Stomach (tissue), 9 donors: ENCODE measurements around the gene CBX1. TPM values are rescaled to one million over a fixed set of nuclear protein-coding genes. Genes with fewer than 3 reads are reported as not detected.
A peak's percentile ranks its signal among the peaks of the same experiment; 100 is the strongest.

Experiments used
- DNase-seq, 2 donors: peaks; one replicate each; pipeline versions ENCODE4 v3.0.0 to v3.0.0-alpha.2; 2013 to 2019
- H3K27ac ChIP-seq, 5 donors: fragments of 200-600 bp in 4 of 5; sonication (generic) in 4 of 5; one replicate each; pipeline ENCODE4 v1.5.1; 2013 to 2019; ENCODE audit warnings: mild to moderate bottlenecking in 1 of 5, moderate library complexity in 1 of 5
- H3K27me3 ChIP-seq, 3 donors: fragments of 200-600 bp; sonication (generic); one replicate each; pipeline ENCODE4 v1.5.1; 2017 to 2019; ENCODE audit warnings: mixed run types in 1 of 3
- H3K36me3 ChIP-seq, 4 donors: fragments of 200-600 bp; sonication (generic); 1 replicate in 3 of 4; 2 replicates in 1 of 4; pipeline ENCODE4 v1.5.1; 2016 to 2019
- H3K4me1 ChIP-seq, 4 donors: fragments of 200-600 bp; sonication (generic); one replicate each; pipeline ENCODE4 v1.5.1; 2016 to 2019
- H3K4me3 ChIP-seq, 4 donors: fragments of 200-600 bp; sonication (generic) in 3 of 4; one replicate each; pipeline ENCODE4 v1.5.1; 2016 to 2019; ENCODE audit warnings: mild to moderate bottlenecking in 1 of 4
- H3K9me3 ChIP-seq, 4 donors: fragments of 200-600 bp; sonication (generic); one replicate each; pipeline ENCODE4 v1.5.1; 2016 to 2019
- EP300 ChIP-seq: sonication (generic); formaldehyde crosslinking; IDR thresholded peaks from one replicate; pipeline ENCODE4 v1.6.1; 2017; ENCODE audit warnings: antibody characterized with exemption
- POLR2A ChIP-seq, 4 donors: fragments of 450-650 bp; IDR thresholded peaks; one replicate each; pipeline ENCODE4 v1.6.1; 2016; ENCODE audit warnings: antibody characterized with exemption in 4 of 4, control low read depth in 2 of 4, mild to moderate bottlenecking in 1 of 4, moderate library complexity in 1 of 4
- POLR2AphosphoS5 ChIP-seq, 3 donors: sonication (generic); formaldehyde crosslinking; IDR thresholded peaks; one replicate each; pipeline ENCODE4 v1.6.1; 2016; ENCODE audit warnings: antibody characterized with exemption in 3 of 3
- WGBS, 5 donors: extraction: QIAGEN DNeasy Blood & Tissue Kit in 3 of 5; methylation state at CpG; one replicate each; pipeline versions ENCODE4 v1.1.5 to v1.1.7; 2013 to 2018; 5-methylcytosine and 5-hydroxymethylcytosine counted together
- intact Hi-C: fragments of 100-400 bp; cut with DNase I; formaldehyde crosslinking; loops from one replicate; pipeline ENCODE4 v1.15.1; 2023; ENCODE audit warnings: low total_unique reads
- polyA plus RNA-seq, 3 donors: library from polyadenylated mRNA; stranded (reverse); fragments of 200-250 nt; gene quantifications; one replicate each; pipeline ENCODE4 v1.2.3, GENCODE V29; 2013
- total RNA-seq, 5 donors: library from RNA; depleted of rRNA; stranded (reverse); fragments of >200 nt; gene quantifications; one replicate each; pipeline versions ENCODE4 v1.1.0 to v1.2.3, GENCODE V29; 2014 to 2016
- TF ChIP-seq, protein P1 (sequence below), 7 experiments: fragments of 450-650 bp in 4 of 7; fragments of 200-600 bp in 3 of 7; sonication (generic) in 3 of 7; IDR thresholded peaks; one replicate each; pipeline ENCODE4 v1.5.1; 2016 to 2019; ENCODE audit warnings: antibody characterized with exemption in 7 of 7, control low read depth in 2 of 7, mild to moderate bottlenecking in 1 of 7
- donor health status: healthy with polysubstance abuse.
- donor health status: Bipolar disorder and iron deficiency.
- donor health status: healthy.

The CBX1 gene
- total and polyA plus RNA-seq, 8 donors = 12.8 to 65.6 (median 27.2) TPM

DNA sequence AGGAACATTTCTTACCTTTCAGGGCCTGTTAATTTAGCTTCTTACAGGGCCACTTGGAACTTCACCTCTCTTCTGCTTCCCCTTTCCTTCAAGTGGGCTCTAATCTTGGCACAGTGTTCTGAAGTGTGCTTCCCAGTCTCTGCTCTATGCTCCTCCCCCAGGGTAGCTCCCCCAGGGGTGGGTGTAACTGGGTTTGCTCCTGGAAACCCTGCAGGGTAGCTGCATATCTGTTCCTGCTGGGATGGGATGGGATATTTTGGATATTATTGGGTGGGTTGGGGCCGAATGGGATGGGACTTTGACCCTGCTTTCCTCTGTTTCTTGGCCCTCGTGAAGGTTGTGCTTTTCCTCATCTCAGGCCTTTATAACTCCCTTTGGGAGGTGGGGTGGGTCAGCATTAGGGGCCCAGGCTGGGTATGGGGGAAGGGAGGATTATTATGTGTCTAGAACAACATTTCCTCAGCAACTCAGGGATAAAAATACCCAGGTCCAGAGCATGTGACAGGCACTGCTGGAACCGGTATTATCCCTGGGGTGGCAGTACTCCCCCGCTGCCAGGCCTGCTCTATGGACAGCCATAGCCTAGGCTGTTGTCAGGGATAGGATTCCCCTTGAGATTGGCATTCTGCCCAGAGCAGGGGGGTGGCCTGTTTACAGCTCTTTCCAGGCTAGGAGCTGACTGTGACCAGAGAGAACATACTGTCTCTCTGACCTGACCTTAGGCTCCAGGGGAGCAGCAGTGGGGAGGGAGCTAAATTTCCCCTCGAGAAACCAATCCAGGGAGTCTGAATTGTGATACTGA is 48.1 kb downstream of the CBX1 start:
- H3K27me3 ChIP-seq = no peaks in the 10 kb centered on the region
- peaks cover 33 to 68% (median 53%) of the 10 kb centered on the region in 4 donors for H3K36me3 ChIP-seq
- H3K4me3 ChIP-seq = peak overlapping the region; percentile 1 to 71 (median 22)
- H3K27ac ChIP-seq = peak overlapping the region in 4 of 5 donors; percentile 94 to 99 (median 97)
- TF ChIP-seq POLR2A (IDR thresholded peaks at IDR 0.05) = no peak
- TF ChIP-seq POLR2AphosphoS5 (IDR thresholded peaks at IDR 0.05) = peak in 1 of 3 donors; percentile 27
- TF ChIP-seq EP300 = no peak
- TF ChIP-seq, protein P1, sequence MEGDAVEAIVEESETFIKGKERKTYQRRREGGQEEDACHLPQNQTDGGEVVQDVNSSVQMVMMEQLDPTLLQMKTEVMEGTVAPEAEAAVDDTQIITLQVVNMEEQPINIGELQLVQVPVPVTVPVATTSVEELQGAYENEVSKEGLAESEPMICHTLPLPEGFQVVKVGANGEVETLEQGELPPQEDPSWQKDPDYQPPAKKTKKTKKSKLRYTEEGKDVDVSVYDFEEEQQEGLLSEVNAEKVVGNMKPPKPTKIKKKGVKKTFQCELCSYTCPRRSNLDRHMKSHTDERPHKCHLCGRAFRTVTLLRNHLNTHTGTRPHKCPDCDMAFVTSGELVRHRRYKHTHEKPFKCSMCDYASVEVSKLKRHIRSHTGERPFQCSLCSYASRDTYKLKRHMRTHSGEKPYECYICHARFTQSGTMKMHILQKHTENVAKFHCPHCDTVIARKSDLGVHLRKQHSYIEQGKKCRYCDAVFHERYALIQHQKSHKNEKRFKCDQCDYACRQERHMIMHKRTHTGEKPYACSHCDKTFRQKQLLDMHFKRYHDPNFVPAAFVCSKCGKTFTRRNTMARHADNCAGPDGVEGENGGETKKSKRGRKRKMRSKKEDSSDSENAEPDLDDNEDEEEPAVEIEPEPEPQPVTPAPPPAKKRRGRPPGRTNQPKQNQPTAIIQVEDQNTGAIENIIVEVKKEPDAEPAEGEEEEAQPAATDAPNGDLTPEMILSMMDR (IDR thresholded peaks at IDR 0.05) = no peak
- peak; percentile 39 to 77 for DNase-seq
- WGBS, 5 donors = 29 to 37% (median 33%) methylated on average over 5 of the region's 5 CpGs
- H3K9me3 ChIP-seq = no peaks in the 10 kb centered on the region
- H3K4me1 ChIP-seq = peaks cover 69 to 74% (median 72%) of the 10 kb centered on the region in 4 donors
- intact Hi-C loops = no loop called here

DNA sequence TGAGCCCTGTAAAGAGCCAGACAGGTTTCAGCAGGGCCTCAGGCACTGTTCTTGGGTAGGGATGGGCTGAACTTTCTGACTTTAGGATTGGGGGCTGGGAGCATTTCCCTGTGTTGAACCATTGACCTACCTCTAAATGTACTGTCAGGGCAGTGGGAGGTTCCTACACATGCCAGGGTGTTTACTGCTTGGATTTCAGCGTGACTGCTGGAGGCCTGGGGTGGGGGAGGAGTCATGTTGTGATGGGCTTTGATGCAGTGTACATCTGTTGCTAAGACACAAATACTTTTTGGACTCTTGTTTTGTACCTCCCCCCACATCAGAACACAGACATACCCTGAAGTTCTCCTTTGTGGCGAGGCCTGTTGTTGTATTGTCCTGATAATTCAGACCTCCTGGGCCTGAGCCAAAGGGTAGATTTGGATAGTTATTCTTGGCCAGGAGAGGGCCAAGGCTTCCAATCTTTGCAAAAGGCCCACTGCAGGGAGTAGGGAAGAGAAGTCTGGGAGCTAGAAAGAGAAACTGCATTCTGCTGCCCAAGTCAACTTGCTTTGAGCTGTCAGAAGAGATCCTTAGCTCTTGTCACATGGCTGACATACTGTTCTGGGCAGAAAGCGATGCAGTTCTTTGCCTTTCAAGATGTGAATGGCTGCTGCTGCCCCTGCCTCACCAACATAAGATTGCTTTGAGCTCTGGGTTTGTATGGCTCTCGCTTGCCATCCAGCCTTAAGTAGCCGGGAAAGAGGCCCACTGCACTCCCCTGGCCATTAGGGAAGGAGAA is 49.4 kb downstream of the CBX1 start:
- Histone ChIP-seq H3K4me3 (peak overlapping the region in 3 of 4 donors; percentile 5 to 71 (median 38)), H3K4me1 (peaks cover 73 to 78% (median 76%) of the 10 kb centered on the region in 4 donors)
- intact Hi-C loops = no loop called here

DNA sequence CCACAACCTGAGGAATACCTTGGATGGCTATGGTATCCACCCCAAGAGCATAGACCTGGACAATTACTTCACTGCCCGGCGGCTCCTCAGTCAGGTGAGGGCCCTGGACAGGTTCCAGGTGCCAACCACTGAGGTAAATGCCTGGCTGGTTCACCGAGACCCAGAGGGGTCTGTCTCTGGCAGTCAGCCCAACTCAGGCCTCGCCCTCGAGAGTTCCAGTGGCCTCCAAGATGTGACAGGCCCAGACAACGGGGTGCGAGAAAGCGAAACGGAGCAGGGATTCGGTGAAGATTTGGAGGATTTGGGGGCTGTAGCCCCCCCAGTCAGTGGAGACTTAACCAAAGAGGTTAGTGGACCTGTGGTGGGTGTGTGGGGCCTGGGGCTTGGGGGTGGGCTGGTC is 50.0 kb downstream of the CBX1 start:
- TF ChIP-seq, protein P1 (IDR thresholded peaks at IDR 0.05) = no peak
- TF ChIP-seq EP300 (no peak), POLR2A (IDR thresholded peaks at IDR 0.05) (no peak), POLR2AphosphoS5 (IDR thresholded peaks at IDR 0.05) (no peak)
- Histone ChIP-seq H3K4me3 (peak overlapping the region in 2 of 4 donors; percentile 38 to 71), H3K4me1 (peaks cover 78 to 84% (median 82%) of the 10 kb centered on the region in 4 donors), H3K27me3 (no peaks in the 10 kb centered on the region), H3K27ac (peak overlapping the region; percentile 18 to 99 (median 97)), H3K36me3 (peaks cover 14 to 50% (median 34%) of the 10 kb centered on the region in 4 donors), H3K9me3 (no peaks in the 10 kb centered on the region)
- 54 to 73% (median 61%) methylated on average over 8 to 10 of the region's 10 CpGs for WGBS, 5 donors
- DNase-seq = peak in 1 of 2 donors; percentile 16
- intact Hi-C loops = no loop called here

More for the DNA sequence above, 49.4 kb downstream of the CBX1 start:
- H3K27me3 ChIP-seq = no peaks in the 10 kb centered on the region
- DNase-seq = peak; percentile 38 to 83
- peaks cover 20 to 56% (median 40%) of the 10 kb centered on the region in 4 donors for H3K36me3 ChIP-seq
- H3K9me3 ChIP-seq = no peaks in the 10 kb centered on the region
- TF ChIP-seq, protein P1 (IDR thresholded peaks at IDR 0.05) = no peak
- TF ChIP-seq EP300 = no peak
- TF ChIP-seq POLR2AphosphoS5 (IDR thresholded peaks at IDR 0.05) = no peak
- no peak for TF ChIP-seq POLR2A (IDR thresholded peaks at IDR 0.05)
- WGBS, 5 donors = 37 to 58% (median 42%) methylated on average over 5 of the region's 5 CpGs
- peak overlapping the region; percentile 18 to 99 (median 97) for H3K27ac ChIP-seq
